Measurements from ENCODE around the gene ATG16L2.

DNA sequence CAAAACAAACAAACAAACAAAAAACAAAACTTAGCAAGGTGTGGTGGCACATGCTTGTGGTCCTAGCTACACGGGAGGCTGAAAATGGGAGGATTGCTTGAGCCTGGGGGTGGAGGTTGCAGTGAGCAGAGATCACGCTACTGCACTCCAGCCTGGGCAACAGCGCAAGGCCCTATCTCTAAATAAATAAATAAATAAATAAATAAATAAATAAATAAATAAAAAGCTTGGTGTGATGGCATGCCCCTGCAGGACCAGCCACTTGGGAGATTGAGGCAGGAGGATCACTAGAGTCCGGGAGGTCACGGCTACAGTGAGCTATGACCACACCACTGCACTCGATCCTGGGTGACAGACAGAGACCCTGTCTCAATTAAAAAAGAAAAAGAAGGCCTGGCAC, 11.4 kb upstream of the ATG16L2 start:
- TF ChIP-seq, protein P1, sequence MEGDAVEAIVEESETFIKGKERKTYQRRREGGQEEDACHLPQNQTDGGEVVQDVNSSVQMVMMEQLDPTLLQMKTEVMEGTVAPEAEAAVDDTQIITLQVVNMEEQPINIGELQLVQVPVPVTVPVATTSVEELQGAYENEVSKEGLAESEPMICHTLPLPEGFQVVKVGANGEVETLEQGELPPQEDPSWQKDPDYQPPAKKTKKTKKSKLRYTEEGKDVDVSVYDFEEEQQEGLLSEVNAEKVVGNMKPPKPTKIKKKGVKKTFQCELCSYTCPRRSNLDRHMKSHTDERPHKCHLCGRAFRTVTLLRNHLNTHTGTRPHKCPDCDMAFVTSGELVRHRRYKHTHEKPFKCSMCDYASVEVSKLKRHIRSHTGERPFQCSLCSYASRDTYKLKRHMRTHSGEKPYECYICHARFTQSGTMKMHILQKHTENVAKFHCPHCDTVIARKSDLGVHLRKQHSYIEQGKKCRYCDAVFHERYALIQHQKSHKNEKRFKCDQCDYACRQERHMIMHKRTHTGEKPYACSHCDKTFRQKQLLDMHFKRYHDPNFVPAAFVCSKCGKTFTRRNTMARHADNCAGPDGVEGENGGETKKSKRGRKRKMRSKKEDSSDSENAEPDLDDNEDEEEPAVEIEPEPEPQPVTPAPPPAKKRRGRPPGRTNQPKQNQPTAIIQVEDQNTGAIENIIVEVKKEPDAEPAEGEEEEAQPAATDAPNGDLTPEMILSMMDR (IDR thresholded peaks at IDR 0.05), result no peak
- no peak for TF ChIP-seq POLR2A (IDR thresholded peaks at IDR 0.05)

Measured in thyroid gland (tissue), 4 donors.